GM18868 (cell line): ENCODE results near the gene ADGRF3.
"Not testable (repeated sequence)": the region's sequence is repeated elsewhere in the genome, so short reads cannot be mapped to it uniquely, and the experiment has no call there.

Source experiments
- ATAC-seq: cut with Tn5 transposase; IDR thresholded peaks from one replicate; pipeline ENCODE4 v1.9.1; 2021; ENCODE audit warnings: mild to moderate bottlenecking, moderate library complexity; ENCODE audit not compliant: unreplicated experiment

The ADGRF3 gene

DNA sequence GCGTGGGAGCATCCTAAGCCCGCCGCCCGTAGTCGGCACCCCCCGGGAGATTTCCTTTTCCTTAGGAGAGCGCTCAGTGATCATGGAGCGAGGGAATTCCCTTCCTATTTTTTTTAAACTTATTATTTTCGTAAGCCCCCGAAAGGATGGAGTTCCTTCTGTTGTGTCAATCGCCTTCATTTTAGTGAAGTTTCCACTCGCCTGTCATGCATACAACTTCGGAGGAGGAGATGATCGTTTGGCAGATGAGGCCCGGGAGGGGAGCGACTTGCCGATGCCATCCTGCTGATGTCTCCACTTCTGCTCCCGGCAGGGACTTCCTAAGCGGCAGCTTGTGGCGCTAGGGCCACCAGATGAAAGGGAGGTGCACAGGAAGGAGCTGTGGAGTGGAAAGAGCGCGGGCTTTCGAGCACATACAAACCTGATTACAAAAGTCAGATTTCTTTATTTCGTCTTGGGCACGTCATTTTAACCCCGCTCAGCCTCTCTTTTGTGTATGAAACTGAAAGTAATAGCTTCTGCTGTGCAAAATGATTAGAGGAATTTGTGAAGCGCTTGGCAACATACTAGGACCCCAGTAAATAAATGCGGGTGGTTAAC, at the start of gene ADGRF3:
Gene ADGRF3 (minus strand): TSS at position 336 of the 600 bp plus-strand sequence. CDS start 555 bp downstream, outside the sequence.
- no peak for ATAC-seq

GRCh38 chr2:26395394-26395793, 48.8 kb upstream of the ADGRF3 start:
- ATAC-seq: no peak

GRCh38 chr2:26394694-26395093, 48.1 kb upstream of the ADGRF3 start:
- no peak for ATAC-seq

DNA sequence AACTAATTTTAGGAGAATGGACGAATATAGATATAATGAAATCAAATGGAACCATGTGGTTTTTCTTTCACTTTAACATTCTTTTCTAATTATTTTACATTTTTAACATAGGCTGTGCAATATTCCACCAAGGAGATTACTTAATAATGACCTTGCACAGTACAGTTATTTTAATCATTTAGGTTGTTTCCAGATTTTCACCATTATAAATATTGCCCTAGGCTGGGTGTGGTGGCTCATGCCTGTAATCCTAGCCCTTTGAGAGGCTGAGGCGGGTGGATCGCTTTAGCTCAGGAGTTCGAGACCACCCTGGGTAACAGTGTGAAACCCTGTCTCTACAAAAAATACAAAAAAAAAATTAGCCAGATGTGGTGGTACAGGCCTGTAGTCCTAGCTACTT, 40.6 kb upstream of the ADGRF3 start:
- ATAC-seq: no peak

DNA sequence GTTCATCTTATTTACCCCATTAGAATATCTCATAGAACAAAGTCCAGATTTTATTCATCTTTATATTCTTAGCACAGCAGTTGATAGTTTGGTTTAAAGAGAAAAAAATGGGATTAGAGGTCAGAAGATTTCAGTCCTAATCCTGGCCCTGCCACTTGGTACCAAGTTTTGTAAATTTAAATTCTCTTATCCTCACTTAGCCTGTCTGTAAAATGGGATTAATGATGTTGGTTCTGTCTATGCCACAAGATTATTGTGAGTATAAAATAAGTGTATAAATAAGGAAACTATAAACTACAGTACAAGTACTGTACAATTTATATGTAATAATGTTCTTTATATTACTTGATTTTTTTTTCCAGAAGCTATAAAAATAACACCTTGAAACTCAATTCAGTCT, 38.0 kb upstream of the ADGRF3 start:
- no peak for ATAC-seq

GRCh38 chr2:26384183-26384582, 37.6 kb upstream of the ADGRF3 start:
- ATAC-seq: no peak

DNA sequence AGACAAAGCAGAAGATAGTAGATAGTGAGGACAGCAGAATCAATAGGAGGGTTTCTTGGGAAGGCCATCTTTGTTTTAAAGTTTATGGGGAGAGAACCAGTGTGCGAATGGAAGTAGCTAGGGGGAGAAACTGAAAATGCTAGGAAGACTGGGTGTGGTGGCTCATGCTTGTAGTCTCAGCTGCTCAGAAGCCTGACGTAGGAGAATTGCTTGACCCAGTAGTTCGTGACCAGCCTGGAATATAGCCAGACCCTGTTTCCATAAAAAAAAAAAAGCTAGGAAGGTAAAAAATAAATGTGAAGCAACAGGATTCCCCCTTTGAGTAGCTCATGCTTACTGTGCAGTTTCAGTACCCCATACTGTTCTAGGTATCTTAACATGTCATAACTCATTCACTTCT, 36.0 kb upstream of the ADGRF3 start:
- no peak for ATAC-seq

GRCh38 chr2:26380281-26380680, 33.7 kb upstream of the ADGRF3 start:
- ATAC-seq: no peak

GRCh38 chr2:26376799-26377198, 30.2 kb upstream of the ADGRF3 start:
- ATAC-seq: no peak

GRCh38 chr2:26370909-26371308, 24.3 kb upstream of the ADGRF3 start:
- ATAC-seq: not testable (repeated sequence)

- ATAC-seq: not testable (repeated sequence)
These were observed 23.1 kb upstream of the ADGRF3 start for GRCh38 chr2:26369664-26370063.

GRCh38 chr2:26366957-26367356, 20.4 kb upstream of the ADGRF3 start:
- ATAC-seq: no peak

- ATAC-seq: no peak
These were observed 18.1 kb upstream of the ADGRF3 start for GRCh38 chr2:26364669-26365068.

GRCh38 chr2:26363958-26364357, 17.4 kb upstream of the ADGRF3 start:
- ATAC-seq: no peak

- no peak for ATAC-seq
These were observed 16.7 kb upstream of the ADGRF3 start for GRCh38 chr2:26363323-26363722.

DNA sequence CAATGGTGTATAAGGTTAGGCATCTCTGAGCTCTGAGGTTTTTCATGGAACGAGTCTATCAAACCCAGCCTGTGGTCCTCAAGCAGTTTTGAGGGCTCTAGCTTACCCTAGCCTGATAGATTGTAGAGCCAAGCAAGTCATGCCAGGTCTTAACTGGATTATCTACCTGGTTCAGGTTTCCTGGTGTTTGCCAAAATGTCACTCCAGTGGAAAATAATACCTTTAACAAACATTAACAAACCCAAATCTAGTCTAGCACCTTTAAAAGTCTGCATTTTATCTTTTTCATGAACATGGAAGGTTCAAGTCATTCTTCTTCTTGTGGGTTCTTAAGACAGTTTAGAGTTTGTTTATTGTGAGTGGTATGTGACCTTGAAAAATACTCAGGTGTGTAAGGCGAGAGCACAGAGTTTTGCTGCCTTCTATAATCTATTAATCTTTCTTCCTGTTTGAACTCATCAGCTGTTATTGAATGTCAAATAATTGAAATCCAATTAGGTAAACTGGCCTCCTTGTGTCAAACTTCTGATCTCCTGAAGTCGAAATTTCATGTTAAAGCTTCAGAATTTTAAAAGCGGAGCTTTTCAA, 13.4 kb upstream of the ADGRF3 start:
- no peak for ATAC-seq

DNA sequence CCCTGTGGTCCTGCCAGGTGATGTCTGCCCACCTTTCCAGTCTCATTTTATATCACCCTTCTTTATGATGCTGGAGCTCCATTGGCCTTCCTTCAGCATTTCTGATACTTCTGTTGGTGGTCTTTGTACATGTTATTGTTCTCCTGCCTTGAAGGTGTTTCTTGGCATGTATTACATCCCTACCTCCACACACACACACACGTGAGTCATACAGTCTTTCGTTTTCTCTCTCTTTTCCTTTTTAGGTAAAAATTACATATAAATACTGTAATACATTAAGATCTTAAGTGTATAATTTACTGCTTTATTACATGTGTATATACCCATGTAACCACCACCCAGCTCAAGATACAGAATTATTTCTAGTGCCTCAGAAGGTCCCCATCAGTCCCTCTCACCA, 10.2 kb upstream of the ADGRF3 start:
- ATAC-seq: no peak

DNA sequence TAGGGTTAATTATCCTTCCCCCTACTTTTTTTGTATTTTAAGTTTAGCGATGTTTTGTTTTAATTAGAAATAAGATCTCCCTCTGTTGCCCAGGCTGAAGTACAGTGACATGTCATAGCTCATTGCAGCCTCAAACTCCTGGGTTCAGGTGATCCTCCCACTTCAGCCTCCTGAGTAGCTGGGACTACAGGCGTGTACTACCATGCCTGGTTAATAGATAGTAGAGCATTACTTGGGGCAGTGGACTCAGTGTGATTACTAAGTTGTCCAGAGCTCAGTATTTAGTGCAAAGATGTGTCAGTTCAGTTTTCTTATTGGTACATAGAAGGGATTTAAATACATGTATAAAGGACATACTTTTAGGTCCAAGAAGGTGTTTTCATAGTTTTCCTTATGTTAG, 9.5 kb upstream of the ADGRF3 start:
- ATAC-seq: no peak

GRCh38 chr2:26355038-26355995, 8.7 kb upstream of the ADGRF3 start:
- ATAC-seq: no peak

DNA sequence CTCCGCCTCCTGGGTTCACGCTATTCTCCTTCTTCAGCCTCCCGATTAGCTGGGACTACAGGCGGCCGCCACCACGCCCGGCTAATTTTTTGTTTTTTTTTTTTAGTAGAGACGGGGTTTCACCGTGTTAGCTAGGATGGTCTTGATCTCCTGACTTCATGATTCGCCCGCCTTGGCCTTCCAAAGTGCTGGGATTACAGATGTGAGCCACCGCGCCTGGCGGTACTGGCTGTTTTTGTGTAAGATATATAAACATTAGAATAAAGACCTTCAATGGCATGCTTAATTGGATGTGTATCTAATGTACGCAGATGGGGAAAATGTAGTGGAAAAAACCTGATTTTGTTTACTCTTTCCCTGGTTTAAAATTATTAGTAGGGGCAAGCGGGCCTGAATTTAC, 7.9 kb upstream of the ADGRF3 start:
- not testable (repeated sequence) for ATAC-seq

- ATAC-seq: no peak
These were observed 6.3 kb upstream of the ADGRF3 start for GRCh38 chr2:26352892-26353291.
